Gastrocnemius medialis (tissue), 4 donors: Measurements from ENCODE around the gene PNCK. TPM values are rescaled to one million over a fixed set of nuclear protein-coding genes. Genes with fewer than 3 reads are reported as not detected.
A peak's percentile ranks its signal among the peaks of the same experiment; 100 is the strongest.

ENCODE experiments used
- ATAC-seq, 2 donors: fragments of 150-250 bp; one replicate each; pipeline ENCODE4 v1.9.1; 2016
- DNase-seq, 2 donors: peaks; one replicate each; pipeline ENCODE4 v3.0.0-alpha.2; 2019
- H3K27ac ChIP-seq, 4 donors: fragments of 200-600 bp; sonication (generic); 1 replicate in 1 of 4; 2 replicates in 3 of 4; pipeline ENCODE4 v1.5.1; 2016 to 2018; ENCODE audit warnings: mild to moderate bottlenecking in 2 of 4, moderate library complexity in 1 of 4
- H3K27me3 ChIP-seq, 3 donors: fragments of 200-600 bp; sonication (generic) in 2 of 3; 1 replicate in 1 of 3; 2 replicates in 2 of 3; pipeline versions ENCODE4 v1.5.1 to v1.6.0; 2016 to 2019; ENCODE audit warnings: mild to moderate bottlenecking in 1 of 3, moderate library complexity in 1 of 3
- H3K36me3 ChIP-seq, 2 donors: fragments of 200-600 bp; sonication (generic) in 1 of 2; one replicate each; pipeline ENCODE4 v1.5.1; 2017 to 2018
- H3K4me1 ChIP-seq, 2 donors: fragments of 200-600 bp; sonication (generic) in 1 of 2; one replicate each; pipeline ENCODE4 v1.5.1; 2016 to 2017; ENCODE audit warnings: mild to moderate bottlenecking in 2 of 2
- H3K4me3 ChIP-seq, 4 donors: fragments of 200-600 bp; sonication (generic) in 3 of 4; 1 replicate in 1 of 4; 2 replicates in 3 of 4; pipeline ENCODE4 v1.5.1; 2016 to 2019; ENCODE audit warnings: mild to moderate bottlenecking in 2 of 4
- H3K9me3 ChIP-seq, 3 donors: fragments of 200-600 bp; sonication (generic) in 2 of 3; 1 replicate in 1 of 3; 2 replicates in 2 of 3; pipeline ENCODE4 v1.5.1; 2016 to 2019
- CTCF ChIP-seq, 5 experiments: fragments of 450-650 bp in 3 of 5; fragments of 200-600 bp in 2 of 5; sonication (generic) in 2 of 5; IDR thresholded peaks in 4 of 5; conservative IDR thresholded peaks in 1 of 5; 1 replicate in 4 of 5; 2 replicates in 1 of 5; pipeline ENCODE4 v1.5.1; 2016 to 2019; ENCODE audit warnings: antibody characterized with exemption in 5 of 5, mild to moderate bottlenecking in 3 of 5, moderate library complexity in 3 of 5
- POLR2A ChIP-seq, 2 donors: fragments of 450-650 bp; IDR thresholded peaks; one replicate each; pipeline ENCODE4 v1.6.1; 2017; ENCODE audit warnings: antibody characterized with exemption in 2 of 2, mild to moderate bottlenecking in 2 of 2, moderate library complexity in 2 of 2
- in situ Hi-C, 4 donors: fragments of 200-750 bp; cut with MboI; loops; one replicate each; pipeline versions ENCODE4 v1.15.0 to v1.8.0; 2017; ENCODE audit warnings: low sequenced_read_pairs in 4 of 4
- intact Hi-C: fragments of 100-400 bp; cut with DNase I; formaldehyde crosslinking; loops from one replicate; pipeline ENCODE4 v1.15.1; 2023; ENCODE audit warnings: low total_unique reads
- total RNA-seq, 4 donors: library from RNA; depleted of rRNA; stranded (reverse); fragments of >200 nt; gene quantifications; one replicate each; pipeline versions ENCODE4 v1.1.0 to v1.2.3, GENCODE V29; 2016

PNCK gene
- total RNA-seq, 4 donors from 2014 or later, result 0.98 to 1.6 TPM; not detected in 2

DNA sequence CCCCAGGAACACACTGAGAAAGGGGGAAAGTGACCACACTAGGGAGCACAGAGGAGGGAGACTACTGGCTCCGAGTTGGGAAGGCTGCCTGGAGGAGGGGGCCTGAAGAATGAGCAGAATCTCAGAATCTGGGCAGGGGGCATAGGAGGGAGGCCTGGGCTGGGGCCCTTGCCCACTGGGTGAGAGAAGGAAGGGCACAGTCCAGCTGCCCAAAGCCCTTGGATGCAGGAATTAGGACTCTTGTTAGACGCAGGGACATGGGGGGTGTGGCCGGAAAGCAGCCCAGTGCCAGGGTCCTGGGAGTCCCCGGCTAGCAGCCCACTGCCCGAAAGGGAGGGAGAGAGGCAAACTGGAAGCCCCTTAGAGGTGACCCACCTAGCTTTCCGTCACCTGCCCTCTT is 28.5 kb downstream of the PNCK start:
- H3K9me3 ChIP-seq, result no peaks in the 10 kb centered on the region
- H3K4me1 ChIP-seq, result peaks cover 0 to 8% of the 10 kb centered on the region in 2 donors
- no peak for TF ChIP-seq POLR2A (IDR thresholded peaks at IDR 0.05)
- no peak for TF ChIP-seq CTCF (IDR thresholded peaks at IDR 0.05 in 4 of 5, conservative IDR thresholded peaks at IDR 0.05 in 1 of 5)
- H3K36me3 ChIP-seq, result no peaks in the 10 kb centered on the region
- ATAC-seq, result no peak
- in situ Hi-C loops (no loop called here), intact Hi-C loops (no loop called here)
- H3K27ac ChIP-seq, result no peak overlapping the region
- H3K4me3 ChIP-seq, result no peak overlapping the region
- H3K27me3 ChIP-seq, result peaks cover 19 to 71% (median 46%) of the 10 kb centered on the region in 3 donors
- DNase-seq, result no peak

- H3K4me1 ChIP-seq, result peaks cover 0 to 8% of the 10 kb centered on the region in 2 donors
- H3K27ac ChIP-seq, result no peak overlapping the region
- no peak overlapping the region for H3K4me3 ChIP-seq
- in situ Hi-C loops (no loop called here), intact Hi-C loops (no loop called here)
- no peaks in the 10 kb centered on the region for H3K36me3 ChIP-seq
- no peaks in the 10 kb centered on the region for H3K9me3 ChIP-seq
- ATAC-seq (no peak), DNase-seq (no peak)
- H3K27me3 ChIP-seq, result peaks cover 19 to 71% (median 46%) of the 10 kb centered on the region in 3 donors
- TF ChIP-seq POLR2A (IDR thresholded peaks at IDR 0.05), result no peak
- no peak for TF ChIP-seq CTCF (IDR thresholded peaks at IDR 0.05 in 4 of 5, conservative IDR thresholded peaks at IDR 0.05 in 1 of 5)
Observed at GRCh38 chrX:153644356-153645125, 29.1 kb downstream of the PNCK start.

DNA sequence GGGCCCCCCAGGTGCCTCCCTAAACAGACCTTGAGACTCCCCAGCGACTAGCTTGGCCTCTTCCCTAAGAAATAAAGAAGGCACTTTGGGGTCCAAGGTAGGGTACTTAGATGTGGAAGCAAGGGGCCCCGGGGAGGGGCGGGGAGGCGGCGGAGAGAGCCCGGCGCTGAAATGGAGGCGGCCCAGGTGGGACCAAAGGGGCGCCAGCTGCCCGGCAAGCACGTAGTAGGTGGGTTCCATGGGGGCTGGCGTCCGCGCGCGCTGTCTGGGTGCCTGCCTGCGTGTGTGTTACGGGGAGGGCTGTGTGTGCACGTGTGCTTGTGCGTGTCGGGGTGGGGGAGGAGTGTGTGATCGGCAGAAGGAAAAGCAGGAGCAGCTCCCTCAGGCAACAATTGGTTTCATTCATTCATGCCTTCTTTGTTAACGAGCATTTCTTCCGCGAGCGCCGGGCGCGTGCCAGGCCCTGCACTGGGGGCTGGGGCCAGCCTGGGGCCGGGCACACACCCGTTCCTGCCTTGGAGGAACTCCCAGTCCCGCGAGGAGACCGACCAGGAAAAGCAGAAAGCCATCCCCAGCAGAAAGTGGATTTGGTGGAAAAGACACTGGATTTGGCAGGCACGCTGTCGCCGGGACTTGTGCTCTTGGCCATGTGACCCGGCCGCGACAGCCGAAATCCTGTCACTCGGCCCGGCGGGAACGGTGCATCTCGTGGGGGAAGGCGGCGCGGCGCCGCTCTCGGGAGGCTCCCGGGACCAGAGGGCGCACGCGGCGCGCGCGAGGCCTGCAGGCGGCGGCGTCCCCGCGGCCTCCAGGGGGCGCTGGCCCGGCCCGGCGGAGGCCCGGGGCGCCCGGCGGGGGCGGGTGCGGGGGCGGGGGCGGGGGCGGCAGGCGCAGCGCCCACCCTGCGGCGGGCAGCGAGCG is 29.9 kb downstream of the PNCK start:
- Histone ChIP-seq H3K27me3 (peaks cover 19 to 67% (median 46%) of the 10 kb centered on the region in 3 donors), H3K4me3 (peak overlapping the region in 2 of 4 donors; percentile 13 to 16), H3K27ac (no peak overlapping the region), H3K36me3 (no peaks in the 10 kb centered on the region), H3K9me3 (no peaks in the 10 kb centered on the region), H3K4me1 (peaks cover 0 to 8% of the 10 kb centered on the region in 2 donors)
- intact Hi-C loops (no loop called here), in situ Hi-C loops (no loop called here)
- peak in 1 of 5 experiments; percentile 7 for TF ChIP-seq CTCF (IDR thresholded peaks at IDR 0.05 in 4 of 5, conservative IDR thresholded peaks at IDR 0.05 in 1 of 5)
- no peak for TF ChIP-seq POLR2A (IDR thresholded peaks at IDR 0.05)
- ATAC-seq (peak in 1 of 2 donors; percentile 33), DNase-seq (no peak)

- H3K4me3 ChIP-seq, result no peak overlapping the region
- ATAC-seq, result no peak
- no peaks in the 10 kb centered on the region for H3K9me3 ChIP-seq
- H3K4me1 ChIP-seq, result peaks cover 0 to 8% of the 10 kb centered on the region in 2 donors
- H3K27ac ChIP-seq, result no peak overlapping the region
- no peaks in the 10 kb centered on the region for H3K36me3 ChIP-seq
- no peak for TF ChIP-seq POLR2A (IDR thresholded peaks at IDR 0.05)
- no peak for TF ChIP-seq CTCF (IDR thresholded peaks at IDR 0.05 in 4 of 5, conservative IDR thresholded peaks at IDR 0.05 in 1 of 5)
- intact Hi-C loops (no loop called here), in situ Hi-C loops (no loop called here)
- DNase-seq, result no peak
- H3K27me3 ChIP-seq, result peaks cover 19 to 61% (median 46%) of the 10 kb centered on the region in 3 donors
Observed at GRCh38 chrX:153642655-153643430, 30.8 kb downstream of the PNCK start.
